Upper lobe of left lung (tissue), 6 donors: ENCODE results near the gene MLLT3. TPM values are rescaled to one million over a fixed set of nuclear protein-coding genes. Genes with fewer than 3 reads are reported as not detected.

ENCODE experiments used
- ATAC-seq, 2 donors: fragments of 200-7000 bp; cut with Tn5 transposase; one replicate each; pipeline ENCODE4 v1.9.1; 2022; ENCODE audit warnings: mild to moderate bottlenecking in 2 of 2, moderate library complexity in 2 of 2; ENCODE audit not compliant: low FRiP score in 2 of 2
- DNase-seq, 2 donors: peaks; one replicate each; pipeline ENCODE4 v3.0.0-alpha.2; 2019 to 2020
- H3K27ac ChIP-seq, 4 donors: fragments of 200-600 bp; sonication (generic); one replicate each; pipeline ENCODE4 v1.5.1; 2016 to 2019
- H3K27me3 ChIP-seq, 4 donors: fragments of 200-600 bp; sonication (generic); one replicate each; pipeline ENCODE4 v1.5.1; 2017 to 2019
- H3K36me3 ChIP-seq, 4 donors: fragments of 200-600 bp; sonication (generic); one replicate each; pipeline ENCODE4 v1.5.1; 2016 to 2019
- H3K4me1 ChIP-seq, 4 donors: fragments of 200-600 bp; sonication (generic); one replicate each; pipeline ENCODE4 v1.5.1; 2018 to 2019
- H3K4me3 ChIP-seq, 4 donors: fragments of 200-600 bp; sonication (generic); one replicate each; pipeline ENCODE4 v1.5.1; 2017 to 2019; ENCODE audit warnings: mild to moderate bottlenecking in 2 of 4, moderate library complexity in 1 of 4
- H3K9me3 ChIP-seq, 4 donors: fragments of 200-600 bp; sonication (generic); one replicate each; pipeline ENCODE4 v1.5.1; 2018 to 2019
- CTCF ChIP-seq, 6 experiments: fragments of 450-650 bp in 4 of 6; fragments of 200-600 bp in 2 of 6; sonication (generic) in 2 of 6; IDR thresholded peaks; one replicate each; pipeline ENCODE4 v1.5.1; 2016 to 2019; ENCODE audit warnings: antibody characterized with exemption in 6 of 6
- EP300 ChIP-seq, 4 donors: sonication (generic); formaldehyde crosslinking; IDR thresholded peaks; one replicate each; pipeline ENCODE4 v1.5.1; 2017; ENCODE audit warnings: antibody characterized with exemption in 4 of 4, control low read depth in 2 of 4
- POLR2A ChIP-seq, 4 donors: fragments of 450-650 bp; IDR thresholded peaks; one replicate each; pipeline ENCODE4 v1.5.1; 2016 to 2017; ENCODE audit warnings: antibody characterized with exemption in 4 of 4, mild to moderate bottlenecking in 2 of 4
- POLR2AphosphoS5 ChIP-seq, 2 donors: sonication (generic); formaldehyde crosslinking; IDR thresholded peaks; one replicate each; pipeline ENCODE4 v1.5.1; 2017; ENCODE audit warnings: antibody characterized with exemption in 2 of 2
- WGBS, 2 donors: methylation state at CpG; one replicate each; pipeline ENCODE4 v1.1.5; 2017 to 2018; 5-methylcytosine and 5-hydroxymethylcytosine counted together
- total RNA-seq, 6 donors: library from RNA; depleted of rRNA in 4 of 6; stranded (reverse); fragments of >200 nt in 4 of 6; gene quantifications; one replicate each; pipeline versions ENCODE4 v1.1.0 to v1.2.1, GENCODE V29; 2016 to 2021
- donor health status: DM: no; HTN: no; CAD: no; lungs with moderate emphysema.
- donor health status: DM: no; HTN: yes; CAD: no; lungs with severe emphysema.

Gene MLLT3
- total RNA-seq, 6 donors from 2014 or later, result 13.8 to 30.4 (median 20.9) TPM

- H3K4me3 ChIP-seq, result no peak overlapping the region
- WGBS, 2 donors, result 95 to 96% methylated on average over 3 of the region's 3 CpGs
Measured at GRCh38 chr9:20387062-20387461, 235.2 kb downstream of the MLLT3 start.

DNA sequence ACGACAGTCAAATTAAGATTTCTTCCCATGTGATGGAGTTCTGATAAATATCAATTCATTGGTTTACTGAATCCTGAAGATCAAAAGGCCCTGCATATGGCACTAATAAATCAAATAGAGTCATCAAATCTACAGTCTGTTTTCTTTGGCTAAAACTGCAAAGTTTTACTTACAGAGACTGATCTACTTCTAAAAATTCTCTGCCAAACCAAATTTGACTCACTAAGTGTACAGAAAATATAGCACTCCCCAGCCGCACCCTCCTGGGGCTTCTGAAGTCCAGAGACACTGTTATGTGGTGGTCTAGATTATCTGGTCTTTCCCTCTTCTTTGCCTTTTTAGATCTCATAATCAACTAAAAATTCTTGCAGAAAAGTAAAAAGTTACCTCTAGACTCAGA, 237.7 kb downstream of the MLLT3 start:
- ATAC-seq (no peak), DNase-seq (no peak)
- TF ChIP-seq CTCF (IDR thresholded peaks at IDR 0.05), result no peak
- no peak for TF ChIP-seq POLR2A (IDR thresholded peaks at IDR 0.05)
- TF ChIP-seq POLR2AphosphoS5 (IDR thresholded peaks at IDR 0.05), result no peak
- no peak for TF ChIP-seq EP300 (IDR thresholded peaks at IDR 0.05)
- H3K9me3 ChIP-seq, result no peaks in the 10 kb centered on the region
- H3K4me3 ChIP-seq, result no peak overlapping the region
- H3K4me1 ChIP-seq, result peaks cover 0 to 8% (median 0%) of the 10 kb centered on the region in 4 donors
- no peaks in the 10 kb centered on the region for H3K27me3 ChIP-seq
- 80 to 81% methylated on average over 2 of the region's 2 CpGs for WGBS, 2 donors
- no peaks in the 10 kb centered on the region for H3K36me3 ChIP-seq
- H3K27ac ChIP-seq, result no peak overlapping the region

More at GRCh38 chr9:20387062-20387461, 235.2 kb downstream of the MLLT3 start:
- Histone ChIP-seq H3K27me3 (no peaks in the 10 kb centered on the region), H3K4me1 (peaks cover 0 to 8% (median 0%) of the 10 kb centered on the region in 4 donors), H3K36me3 (no peaks in the 10 kb centered on the region), H3K9me3 (no peaks in the 10 kb centered on the region), H3K27ac (no peak overlapping the region)
- no peak for DNase-seq
- ATAC-seq, result no peak
- TF ChIP-seq CTCF (IDR thresholded peaks at IDR 0.05) (no peak), EP300 (IDR thresholded peaks at IDR 0.05) (no peak), POLR2AphosphoS5 (IDR thresholded peaks at IDR 0.05) (no peak), POLR2A (IDR thresholded peaks at IDR 0.05) (no peak)

DNA sequence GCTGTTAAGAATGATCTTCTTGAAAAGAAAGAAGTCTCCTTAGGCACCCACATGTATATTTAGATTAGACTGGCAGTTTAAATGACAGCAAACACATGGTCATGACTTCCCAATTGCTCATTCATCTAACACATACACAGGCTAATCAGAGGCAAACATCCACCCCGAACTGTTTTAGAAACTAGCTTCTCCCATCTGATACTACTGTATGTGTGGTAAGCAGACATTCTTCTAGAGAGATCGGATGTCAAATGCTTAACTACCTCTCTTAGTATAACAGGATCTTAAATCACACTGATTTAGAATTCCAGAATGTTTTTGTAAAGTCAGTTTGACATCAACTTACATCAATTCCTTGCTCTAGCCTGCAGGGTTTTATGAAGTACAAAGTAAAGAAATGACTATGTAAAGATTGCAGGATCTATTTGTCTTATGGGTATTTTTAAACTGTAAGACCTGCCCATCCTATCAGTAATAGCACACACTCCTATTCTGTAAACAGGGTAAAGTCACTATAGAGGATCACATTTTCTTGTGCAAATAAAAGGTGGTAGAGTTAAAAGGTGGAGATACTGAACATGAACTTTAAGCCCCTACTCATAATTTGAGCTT, 239.7 kb downstream of the MLLT3 start:
- Histone ChIP-seq H3K36me3 (no peaks in the 10 kb centered on the region), H3K4me1 (peaks cover 0 to 8% (median 0%) of the 10 kb centered on the region in 4 donors), H3K27me3 (no peaks in the 10 kb centered on the region), H3K9me3 (no peaks in the 10 kb centered on the region), H3K4me3 (no peak overlapping the region), H3K27ac (no peak overlapping the region)
- no peak for TF ChIP-seq CTCF (IDR thresholded peaks at IDR 0.05)
- no peak for TF ChIP-seq POLR2AphosphoS5 (IDR thresholded peaks at IDR 0.05)
- no peak for TF ChIP-seq EP300 (IDR thresholded peaks at IDR 0.05)
- TF ChIP-seq POLR2A (IDR thresholded peaks at IDR 0.05), result no peak
- DNase-seq (no peak), ATAC-seq (no peak)
- 36 to 39% methylated on average over 2 of the region's 2 CpGs for WGBS, 2 donors

GRCh38 chr9:20380546-20380945, 241.8 kb downstream of the MLLT3 start:
- no peaks in the 10 kb centered on the region for H3K36me3 ChIP-seq
- no peak for TF ChIP-seq EP300 (IDR thresholded peaks at IDR 0.05)
- TF ChIP-seq POLR2AphosphoS5 (IDR thresholded peaks at IDR 0.05), result no peak
- TF ChIP-seq POLR2A (IDR thresholded peaks at IDR 0.05), result no peak
- TF ChIP-seq CTCF (IDR thresholded peaks at IDR 0.05), result no peak
- ATAC-seq (no peak), DNase-seq (no peak)
- no peak overlapping the region for H3K27ac ChIP-seq
- 75 to 80% methylated on average over 5 of the region's 5 CpGs for WGBS, 2 donors
- no peak overlapping the region for H3K4me3 ChIP-seq
- H3K27me3 ChIP-seq, result no peaks in the 10 kb centered on the region
- H3K4me1 ChIP-seq, result peaks cover 0 to 11% (median 5%) of the 10 kb centered on the region in 4 donors
- no peaks in the 10 kb centered on the region for H3K9me3 ChIP-seq

DNA sequence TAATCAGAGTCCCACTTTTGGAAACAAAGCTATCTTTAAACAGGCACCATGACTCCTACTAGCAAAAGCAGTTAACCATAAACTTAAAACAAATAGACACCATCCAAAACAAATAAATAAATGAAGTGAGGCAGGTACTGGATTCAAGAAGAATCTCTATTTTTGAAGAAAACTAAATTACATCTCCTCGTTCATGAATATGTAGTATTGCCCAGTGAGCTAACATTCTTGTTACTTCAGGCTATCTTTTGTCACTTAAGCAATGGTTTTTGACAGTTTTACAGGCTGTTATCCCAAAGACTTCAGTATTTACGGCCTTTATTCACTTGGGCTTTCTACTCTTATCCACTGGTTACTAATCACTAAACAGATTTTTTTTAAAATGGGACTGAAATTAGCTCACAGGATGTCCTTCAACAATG, 242.5 kb downstream of the MLLT3 start:
- TF ChIP-seq EP300 (IDR thresholded peaks at IDR 0.05), result no peak
- TF ChIP-seq CTCF (IDR thresholded peaks at IDR 0.05), result no peak
- TF ChIP-seq POLR2A (IDR thresholded peaks at IDR 0.05), result no peak
- no peak for TF ChIP-seq POLR2AphosphoS5 (IDR thresholded peaks at IDR 0.05)
- WGBS, 2 donors, result 76 to 81% methylated on average over 2 of the region's 2 CpGs
- no peaks in the 10 kb centered on the region for H3K27me3 ChIP-seq
- no peak overlapping the region for H3K27ac ChIP-seq
- ATAC-seq, result no peak
- H3K9me3 ChIP-seq, result no peaks in the 10 kb centered on the region
- no peak overlapping the region for H3K4me3 ChIP-seq
- H3K4me1 ChIP-seq, result peaks cover 0 to 11% (median 5%) of the 10 kb centered on the region in 4 donors
- DNase-seq, result no peak
- no peaks in the 10 kb centered on the region for H3K36me3 ChIP-seq
